ENCODE measurements around the gene STIL.

STIL gene
- long read RNA-seq, full-length matches to known transcripts, result 1 of 42 reads
- long read RNA-seq, partial matches to known transcripts, result 13 of 42 reads
- long read RNA-seq, other reads (novel, unspliced or antisense), result 28 of 42 reads

- Histone ChIP-seq H3K27ac (replicated peaks) (peak within 1 kb of the TSS; percentile 88), H3K4me3 (replicated peaks; ENCODE audit: insufficient read depth, low read length) (peak within 1 kb of the TSS; percentile 94), H3K27me3 (ENCODE audit: insufficient read depth, poor library complexity, severe bottlenecking) (no peaks in the 10 kb centered on the region)
- TF ChIP-seq GABPA (IDR thresholded peaks at IDR 0.05; ENCODE audit: low read depth), result peak; percentile 79
- TF ChIP-seq POLR2AphosphoS5 (IDR thresholded peaks at IDR 0.05; ENCODE audit: low read depth), result peak; percentile 77
- TF ChIP-seq, protein P1, sequence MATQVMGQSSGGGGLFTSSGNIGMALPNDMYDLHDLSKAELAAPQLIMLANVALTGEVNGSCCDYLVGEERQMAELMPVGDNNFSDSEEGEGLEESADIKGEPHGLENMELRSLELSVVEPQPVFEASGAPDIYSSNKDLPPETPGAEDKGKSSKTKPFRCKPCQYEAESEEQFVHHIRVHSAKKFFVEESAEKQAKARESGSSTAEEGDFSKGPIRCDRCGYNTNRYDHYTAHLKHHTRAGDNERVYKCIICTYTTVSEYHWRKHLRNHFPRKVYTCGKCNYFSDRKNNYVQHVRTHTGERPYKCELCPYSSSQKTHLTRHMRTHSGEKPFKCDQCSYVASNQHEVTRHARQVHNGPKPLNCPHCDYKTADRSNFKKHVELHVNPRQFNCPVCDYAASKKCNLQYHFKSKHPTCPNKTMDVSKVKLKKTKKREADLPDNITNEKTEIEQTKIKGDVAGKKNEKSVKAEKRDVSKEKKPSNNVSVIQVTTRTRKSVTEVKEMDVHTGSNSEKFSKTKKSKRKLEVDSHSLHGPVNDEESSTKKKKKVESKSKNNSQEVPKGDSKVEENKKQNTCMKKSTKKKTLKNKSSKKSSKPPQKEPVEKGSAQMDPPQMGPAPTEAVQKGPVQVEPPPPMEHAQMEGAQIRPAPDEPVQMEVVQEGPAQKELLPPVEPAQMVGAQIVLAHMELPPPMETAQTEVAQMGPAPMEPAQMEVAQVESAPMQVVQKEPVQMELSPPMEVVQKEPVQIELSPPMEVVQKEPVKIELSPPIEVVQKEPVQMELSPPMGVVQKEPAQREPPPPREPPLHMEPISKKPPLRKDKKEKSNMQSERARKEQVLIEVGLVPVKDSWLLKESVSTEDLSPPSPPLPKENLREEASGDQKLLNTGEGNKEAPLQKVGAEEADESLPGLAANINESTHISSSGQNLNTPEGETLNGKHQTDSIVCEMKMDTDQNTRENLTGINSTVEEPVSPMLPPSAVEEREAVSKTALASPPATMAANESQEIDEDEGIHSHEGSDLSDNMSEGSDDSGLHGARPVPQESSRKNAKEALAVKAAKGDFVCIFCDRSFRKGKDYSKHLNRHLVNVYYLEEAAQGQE (IDR thresholded peaks at IDR 0.05; ENCODE audit: insufficient replicate concordance, low read depth), result peak; percentile 27
- TF ChIP-seq, protein P2, sequence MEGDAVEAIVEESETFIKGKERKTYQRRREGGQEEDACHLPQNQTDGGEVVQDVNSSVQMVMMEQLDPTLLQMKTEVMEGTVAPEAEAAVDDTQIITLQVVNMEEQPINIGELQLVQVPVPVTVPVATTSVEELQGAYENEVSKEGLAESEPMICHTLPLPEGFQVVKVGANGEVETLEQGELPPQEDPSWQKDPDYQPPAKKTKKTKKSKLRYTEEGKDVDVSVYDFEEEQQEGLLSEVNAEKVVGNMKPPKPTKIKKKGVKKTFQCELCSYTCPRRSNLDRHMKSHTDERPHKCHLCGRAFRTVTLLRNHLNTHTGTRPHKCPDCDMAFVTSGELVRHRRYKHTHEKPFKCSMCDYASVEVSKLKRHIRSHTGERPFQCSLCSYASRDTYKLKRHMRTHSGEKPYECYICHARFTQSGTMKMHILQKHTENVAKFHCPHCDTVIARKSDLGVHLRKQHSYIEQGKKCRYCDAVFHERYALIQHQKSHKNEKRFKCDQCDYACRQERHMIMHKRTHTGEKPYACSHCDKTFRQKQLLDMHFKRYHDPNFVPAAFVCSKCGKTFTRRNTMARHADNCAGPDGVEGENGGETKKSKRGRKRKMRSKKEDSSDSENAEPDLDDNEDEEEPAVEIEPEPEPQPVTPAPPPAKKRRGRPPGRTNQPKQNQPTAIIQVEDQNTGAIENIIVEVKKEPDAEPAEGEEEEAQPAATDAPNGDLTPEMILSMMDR (IDR thresholded peaks at IDR 0.05; ENCODE audit: insufficient read depth, low read length), result no peak
- peak; percentile 40; the same call in 1 of the 2 replicates for TF ChIP-seq SPI1 (IDR thresholded peaks at IDR 0.05; ENCODE audit: borderline replicate concordance, low read depth)
- peak; percentile 99 for DNase-seq (ENCODE audit: low read depth in 1 of 2, low spot score in 1 of 2)
Observed at GRCh38 chr1:47313915-47314664, at the start of gene STIL. TSS of gene STIL (minus strand) at chr1:47314147. CDS start at chr1:47310319, 3,828 bp downstream.

DNA sequence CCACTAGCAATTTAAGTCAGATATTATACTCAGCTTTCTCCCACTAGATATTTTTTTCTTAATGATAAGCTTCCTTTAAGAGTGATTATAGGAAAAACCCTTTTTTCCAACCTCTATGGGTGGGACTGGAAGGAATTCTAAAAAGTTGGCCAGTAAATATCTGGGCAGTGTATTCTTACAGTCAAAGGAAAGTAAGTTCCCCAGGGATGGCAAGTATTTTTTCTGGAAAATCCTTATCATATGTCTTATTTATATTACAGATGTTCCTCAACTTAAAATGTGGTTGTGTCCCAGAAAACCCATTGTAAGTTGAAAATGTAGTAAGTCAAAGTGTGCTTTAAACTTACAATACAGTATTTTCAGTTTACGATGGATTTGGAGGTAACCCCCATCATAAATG is 48.9 kb upstream of the STIL start:
- TF ChIP-seq SPI1 (IDR thresholded peaks at IDR 0.05; ENCODE audit: borderline replicate concordance, low read depth), result no peak
- no peak for DNase-seq (ENCODE audit: low read depth in 1 of 2, low spot score in 1 of 2)
- Histone ChIP-seq H3K27me3 (ENCODE audit: insufficient read depth, poor library complexity, severe bottlenecking) (no peaks in the 10 kb centered on the region), H3K4me3 (replicated peaks; ENCODE audit: insufficient read depth, low read length) (no peak overlapping the region), H3K27ac (replicated peaks) (no peak overlapping the region)

DNA sequence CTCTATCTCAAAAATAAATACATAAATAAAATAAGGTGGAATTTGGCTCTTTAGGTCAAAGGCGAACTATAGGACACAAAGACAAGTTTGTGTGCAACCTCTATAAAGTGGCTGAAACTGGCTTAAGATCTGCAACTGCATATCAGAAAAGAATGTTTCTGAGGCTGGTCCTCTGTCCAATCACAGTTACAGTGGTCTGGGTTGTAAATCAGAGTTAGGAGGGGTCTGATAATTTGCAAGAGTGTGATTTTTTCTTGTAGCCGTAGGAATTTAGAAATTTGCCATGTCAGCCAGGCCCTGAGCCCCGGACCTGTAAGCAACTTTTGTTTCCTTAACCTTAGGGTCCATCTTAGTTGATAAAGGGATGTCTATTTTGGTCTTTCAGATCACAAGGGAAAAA is 47.4 kb upstream of the STIL start:
- H3K27me3 ChIP-seq (ENCODE audit: insufficient read depth, poor library complexity, severe bottlenecking), result no peaks in the 10 kb centered on the region
- H3K27ac ChIP-seq (replicated peaks), result no peak overlapping the region
- no peak for DNase-seq (ENCODE audit: low read depth in 1 of 2, low spot score in 1 of 2)
- TF ChIP-seq SPI1 (IDR thresholded peaks at IDR 0.05; ENCODE audit: borderline replicate concordance, low read depth) (no peak), POLR2AphosphoS5 (IDR thresholded peaks at IDR 0.05; ENCODE audit: low read depth) (no peak), GABPA (IDR thresholded peaks at IDR 0.05; ENCODE audit: low read depth) (no peak)
- TF ChIP-seq, protein P2 (IDR thresholded peaks at IDR 0.05; ENCODE audit: insufficient read depth, low read length), result no peak
- TF ChIP-seq, protein P1 (IDR thresholded peaks at IDR 0.05; ENCODE audit: insufficient replicate concordance, low read depth), result no peak
- H3K4me3 ChIP-seq (replicated peaks; ENCODE audit: insufficient read depth, low read length), result no peak overlapping the region

DNA sequence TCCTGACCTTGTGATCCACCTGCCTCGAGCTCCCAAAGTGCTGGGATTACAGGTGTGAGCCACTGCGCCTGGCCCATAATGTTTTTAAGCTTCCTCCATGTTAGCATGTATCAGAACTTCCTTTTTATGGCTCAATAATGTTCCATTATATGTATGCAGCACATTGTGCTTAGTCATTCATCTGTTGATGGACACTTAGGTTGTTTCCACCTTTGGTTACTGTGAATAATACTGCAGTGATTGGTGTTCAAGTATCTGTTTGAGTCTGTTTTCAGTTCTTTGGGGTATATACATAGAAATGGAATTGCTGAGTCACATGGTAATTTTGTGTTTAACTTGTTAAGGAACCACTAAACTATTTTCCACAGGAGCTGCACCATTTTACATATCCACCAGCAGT is 37.4 kb upstream of the STIL start:
- no peak for TF ChIP-seq POLR2AphosphoS5 (IDR thresholded peaks at IDR 0.05; ENCODE audit: low read depth)
- TF ChIP-seq, protein P1 (IDR thresholded peaks at IDR 0.05; ENCODE audit: insufficient replicate concordance, low read depth), result no peak
- no peak for TF ChIP-seq GABPA (IDR thresholded peaks at IDR 0.05; ENCODE audit: low read depth)
- TF ChIP-seq SPI1 (IDR thresholded peaks at IDR 0.05; ENCODE audit: borderline replicate concordance, low read depth), result no peak
- TF ChIP-seq, protein P2 (IDR thresholded peaks at IDR 0.05; ENCODE audit: insufficient read depth, low read length), result no peak
- H3K27ac ChIP-seq (replicated peaks), result no peak overlapping the region
- no peak overlapping the region for H3K4me3 ChIP-seq (replicated peaks; ENCODE audit: insufficient read depth, low read length)
- H3K27me3 ChIP-seq (ENCODE audit: insufficient read depth, poor library complexity, severe bottlenecking), result no peaks in the 10 kb centered on the region
- no peak for DNase-seq (ENCODE audit: low read depth in 1 of 2, low spot score in 1 of 2)
